Pancreas (tissue), 10 donors: Measurements from ENCODE around the gene GATA2. TPM values are rescaled to one million over a fixed set of nuclear protein-coding genes. Genes with fewer than 3 reads are reported as not detected.

Experiments
- ATAC-seq, 4 donors: fragments of 200-7000 bp; cut with Tn5 transposase; one replicate each; pipeline versions ENCODE4 v1.8.0 to v1.9.1; 2020; ENCODE audit warnings: mild to moderate bottlenecking in 4 of 4, moderate library complexity in 4 of 4
- DNase-seq, 6 donors: peaks; one replicate each; pipeline ENCODE4 v3.0.0-alpha.2; 2020
- FAIRE-seq: peaks from 2 replicates; lab custom pipeline; 2012; peaks lifted over from hg19 to GRCh38; lab: Jason Lieb, UNC
- H3K27ac ChIP-seq, 4 donors: fragments of 200-600 bp; sonication (generic); 1 replicate in 3 of 4; 2 replicates in 1 of 4; pipeline versions ENCODE4 v1.5.0 to v1.8.0; 2020
- H3K27me3 ChIP-seq, 4 donors: fragments of 200-600 bp; one replicate each; pipeline ENCODE4 v1.8.0; 2021
- H3K36me3 ChIP-seq, 3 donors: fragments of 200-600 bp; sonication (generic) in 1 of 3; one replicate each; pipeline versions ENCODE4 v1.5.0 to v1.8.0; 2020 to 2021
- H3K4me1 ChIP-seq, 3 donors: fragments of 200-600 bp; one replicate each; pipeline ENCODE4 v1.8.0; 2021
- H3K4me3 ChIP-seq, 4 donors: fragments of 200-600 bp; sonication (generic) in 2 of 4; one replicate each; pipeline versions ENCODE4 v1.5.0 to v1.8.0; 2020 to 2021
- H3K9me3 ChIP-seq, 4 donors: fragments of 200-600 bp; one replicate each; pipeline ENCODE4 v1.8.0; 2021
- CTCF ChIP-seq, 4 donors: fragments of 200-600 bp; sonication (generic) in 3 of 4; IDR thresholded peaks; one replicate each; pipeline versions ENCODE4 v1.5.0 to v1.8.0; 2021; ENCODE audit warnings: antibody characterized with exemption in 4 of 4
- WGBS, 2 donors: extraction: QIAGEN DNeasy Blood & Tissue Kit; methylation state at CpG; one replicate each; pipeline ENCODE4 v1.1.7; 2013; 5-methylcytosine and 5-hydroxymethylcytosine counted together
- intact Hi-C, 3 donors: fragments of 100-400 bp; cut with DNase I; formaldehyde crosslinking; loops; one replicate each; pipeline versions ENCODE4 v1.11.1 to v1.14.2; 2022
- polyA plus RNA-seq, 2 donors: library from polyadenylated mRNA; stranded (reverse); fragments of 200-250 nt; gene quantifications; one replicate each; pipeline ENCODE4 v1.2.3, GENCODE V29; 2013
- total RNA-seq, 6 donors: library from RNA; stranded (reverse); fragmentation: NEBNext Ultra II Directional in 4 of 6; extraction: Animal tissue kit (Norgen Biotek cat#: 25700) in 4 of 6; gene quantifications; one replicate each; pipeline versions ENCODE4 v1.2.1 to v1.2.4, GENCODE V29; 2021 to 2023
- donor health status: healthy with polysubstance abuse.
- donor health status: DM: no; HTN: no; CAD: no; lungs with moderate emphysema.
- donor health status: DM: no; HTN: no; CAD: no.
- donor health status: control.
- donor health status: control.
- donor health status: Bipolar disorder and iron deficiency.
- donor health status: DM: yes; HTN: yes; CAD: no.
- donor health status: DM: no; HTN: no; CAD: no.
- donor health status: DM: no; HTN: no; CAD: no.
- donor health status: DM: yes; HTN: yes; CAD: no.

The GATA2 gene
- total and polyA plus RNA-seq, 8 donors = 6.2 to 17.1 (median 11.1) TPM

GRCh38 chr3:128518587-128519490 lies 25.8 kb upstream of the GATA2 start:
- Histone ChIP-seq H3K36me3 (no peaks in the 10 kb centered on the region), H3K9me3 (no peaks in the 10 kb centered on the region), H3K4me1 (no peaks in the 10 kb centered on the region), H3K27me3 (no peaks in the 10 kb centered on the region), H3K4me3 (no peak overlapping the region), H3K27ac (no peak overlapping the region)
- intact Hi-C loops = no loop called here
- TF ChIP-seq CTCF (IDR thresholded peaks at IDR 0.05) = no peak
- DNase-seq (no peak), ATAC-seq (no peak), FAIRE-seq (no peak)
- 82 to 84% methylated on average over 12 of the region's 12 CpGs for WGBS, 2 donors

- Histone ChIP-seq H3K36me3 (no peaks in the 10 kb centered on the region), H3K27ac (no peak overlapping the region), H3K9me3 (no peaks in the 10 kb centered on the region), H3K4me1 (no peaks in the 10 kb centered on the region), H3K4me3 (no peak overlapping the region), H3K27me3 (no peaks in the 10 kb centered on the region)
- intact Hi-C loops = no loop called here
- WGBS, 2 donors = 77 to 79% methylated on average over 4 of the region's 4 CpGs
- TF ChIP-seq CTCF (IDR thresholded peaks at IDR 0.05) = no peak
- no peak for FAIRE-seq
- no peak for DNase-seq
- ATAC-seq = no peak
Observed at GRCh38 chr3:128517648-128518047, 24.6 kb upstream of the GATA2 start.

DNA sequence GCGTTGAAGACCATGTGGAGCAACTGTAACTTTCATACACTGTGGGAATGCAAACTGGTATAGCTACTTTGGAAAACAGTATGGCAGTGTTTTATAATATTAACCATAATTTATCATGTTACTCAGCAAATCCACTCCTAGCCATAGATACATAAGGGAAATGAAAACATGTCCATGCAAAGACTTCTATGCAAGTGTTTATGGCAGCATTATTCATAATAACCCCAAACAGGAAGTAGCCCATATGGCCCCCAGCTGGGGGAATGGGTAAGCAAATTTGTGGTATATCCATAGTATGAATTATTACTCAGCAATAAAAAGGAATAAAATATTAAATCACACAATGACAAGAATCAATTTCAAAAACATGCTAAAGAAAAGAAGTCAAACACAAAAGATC lies 23.0 kb upstream of the GATA2 start:
- H3K27me3 ChIP-seq = no peaks in the 10 kb centered on the region
- FAIRE-seq = no peak
- no peak for ATAC-seq
- no peaks in the 10 kb centered on the region for H3K9me3 ChIP-seq
- no peak overlapping the region for H3K4me3 ChIP-seq
- intact Hi-C loops = no loop called here
- 94 to 97% methylated on average over 1 of the region's 1 CpG for WGBS, 2 donors
- H3K27ac ChIP-seq = no peak overlapping the region
- H3K4me1 ChIP-seq = no peaks in the 10 kb centered on the region
- no peak for TF ChIP-seq CTCF (IDR thresholded peaks at IDR 0.05)
- no peaks in the 10 kb centered on the region for H3K36me3 ChIP-seq
- DNase-seq = no peak

DNA sequence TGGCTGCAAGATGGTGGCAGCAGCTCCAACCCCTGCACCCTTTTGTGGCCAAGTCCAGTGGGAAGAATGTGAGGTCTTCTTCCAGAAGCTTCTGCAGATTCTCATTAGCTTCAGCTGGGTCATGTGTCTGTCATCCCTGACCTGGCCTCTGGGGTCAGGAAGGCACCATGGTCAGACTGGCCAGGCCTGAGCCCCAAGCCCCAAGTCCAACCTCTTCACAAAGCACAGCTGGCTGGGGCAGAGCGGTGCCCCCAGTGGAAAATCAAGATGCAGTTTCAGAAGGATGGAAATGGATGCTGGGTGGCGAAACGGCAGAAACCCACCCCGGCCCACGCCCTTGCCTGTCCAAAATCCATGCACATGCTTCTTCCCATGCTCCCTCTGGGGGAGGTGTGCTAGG lies 15.9 kb upstream of the GATA2 start:
- intact Hi-C loops = no loop called here
- DNase-seq = peak in 1 of 6 donors; percentile 14

More for the DNA sequence above, 15.9 kb upstream of the GATA2 start:
- WGBS, 2 donors = 90 to 96% methylated on average over 5 of the region's 5 CpGs
- FAIRE-seq = no peak
- Histone ChIP-seq H3K9me3 (no peaks in the 10 kb centered on the region), H3K36me3 (no peaks in the 10 kb centered on the region), H3K4me3 (no peak overlapping the region), H3K27ac (no peak overlapping the region), H3K4me1 (no peaks in the 10 kb centered on the region), H3K27me3 (no peaks in the 10 kb centered on the region)
- no peak for ATAC-seq
- TF ChIP-seq CTCF (IDR thresholded peaks at IDR 0.05) = no peak
